Fibroblast of lung (primary cell): Measurements from ENCODE around the gene EPB41. TPM values are rescaled to one million over a fixed set of nuclear protein-coding genes. Genes with fewer than 3 reads are reported as not detected.

Source experiments
- DNase-seq, 2 donors: peaks; one replicate each; pipeline versions ENCODE4 v3.0.0 to v3.0.0-alpha.2; 2010; ENCODE audit warnings: low read depth in 2 of 2
- H2AFZ ChIP-seq: 2 replicates; pipeline ENCODE4 v1.5.1; 2012; ENCODE audit warnings: low read length, control low read depth, inconsistent platforms
- H3K27ac ChIP-seq: 2 replicates; pipeline ENCODE4 v1.5.1; 2011; ENCODE audit warnings: low read length, control low read depth; ENCODE audit not compliant: insufficient read depth
- H3K27me3 ChIP-seq: 2 replicates; pipeline ENCODE4 v1.5.1; 2011; ENCODE audit warnings: mild to moderate bottlenecking, low read length; ENCODE audit not compliant: control insufficient read depth, insufficient read depth
- H3K36me3 ChIP-seq: 2 replicates; pipeline ENCODE4 v1.5.1; 2011; ENCODE audit warnings: low read length; ENCODE audit not compliant: control insufficient read depth, insufficient read depth
- H3K4me1 ChIP-seq: 2 replicates; pipeline ENCODE4 v1.5.1; 2011; ENCODE audit warnings: low read length; ENCODE audit not compliant: control insufficient read depth, insufficient read depth; ENCODE audit errors: extremely low read depth
- H3K4me2 ChIP-seq: 2 replicates; pipeline ENCODE4 v1.5.1; 2011; ENCODE audit warnings: low read length, control low read depth; ENCODE audit not compliant: insufficient read depth; ENCODE audit errors: extremely low read depth
- H3K4me3 ChIP-seq, 4 experiments: fragments of 200-600 bp in 1 of 4; sonication (generic) in 1 of 4; replicated peaks in 1 of 4; 2 replicates each; pipeline ENCODE4 v1.5.1; 2011 to 2016; ENCODE audit warnings: low read length in 4 of 4, low read depth in 3 of 4, mild to moderate bottlenecking in 3 of 4, control low read depth in 2 of 4, inconsistent platforms in 1 of 4, mixed read lengths in 1 of 4; ENCODE audit not compliant: insufficient read depth in 1 of 4; ENCODE audit errors: control extremely low read depth in 1 of 4
- H3K79me2 ChIP-seq: 2 replicates; pipeline ENCODE4 v1.5.1; 2012; ENCODE audit warnings: mild to moderate bottlenecking, low read length, inconsistent platforms; ENCODE audit not compliant: control insufficient read depth, insufficient read depth
- H3K9ac ChIP-seq: 2 replicates; pipeline ENCODE4 v1.5.1; 2011; ENCODE audit warnings: mild to moderate bottlenecking, low read length, control low read depth; ENCODE audit not compliant: insufficient read depth
- H3K9me3 ChIP-seq: 2 replicates; pipeline ENCODE4 v1.5.1; 2012; ENCODE audit warnings: low read depth, low read length; ENCODE audit not compliant: control insufficient read depth, insufficient read depth
- H4K20me1 ChIP-seq: 2 replicates; pipeline ENCODE4 v1.5.1; 2011; ENCODE audit warnings: low read length; ENCODE audit not compliant: control insufficient read depth, insufficient read depth; ENCODE audit errors: extremely low read depth
- CTCF ChIP-seq, 2 donors: IDR thresholded peaks in 1 of 2; conservative IDR thresholded peaks in 1 of 2; 1 replicate in 1 of 2; 2 replicates in 1 of 2; pipeline ENCODE4 v1.5.1; 2011 to 2012; ENCODE audit warnings: low read length in 2 of 2, control low read depth in 1 of 2, inconsistent platforms in 1 of 2, low read depth in 1 of 2, mild to moderate bottlenecking in 1 of 2
- EZH2 ChIP-seq: IDR thresholded peaks from 2 replicates; pipeline ENCODE4 v1.5.1; 2012; ENCODE audit warnings: low read length, control low read depth, mild to moderate bottlenecking; ENCODE audit errors: missing control alignments
- polyA plus RNA-seq, 2 donors: library from polyadenylated mRNA; depleted of rRNA in 1 of 2; stranded (reverse) in 1 of 2; unstranded in 1 of 2; fragments of >200 nt; gene quantifications; 2 replicates each; pipeline ENCODE4 v1.2.1, GENCODE V29; 2011 to 2012; ENCODE audit warnings: missing spikeins in 1 of 2
- total RNA-seq: library from RNA; depleted of rRNA; stranded (reverse); fragments of >200 nt; gene quantifications from 2 replicates; pipeline ENCODE4 v1.2.1, GENCODE V29; 2014

The EPB41 gene
- total and polyA plus RNA-seq, 2 donors (not counting 1 experiment from before 2014, with no cell fraction given): 7.4 to 38.0 TPM

- H3K9ac ChIP-seq: no peak overlapping the region
- DNase-seq: no peak
- H3K27ac ChIP-seq: no peak overlapping the region
- H3K4me1 ChIP-seq: no peaks in the 10 kb centered on the region
- no peak for TF ChIP-seq CTCF (conservative IDR thresholded peaks at IDR 0.05 in 1 of 2, IDR thresholded peaks at IDR 0.05 in 1 of 2; ENCODE audit: low read depth in 1 of 2, low read length in 2 of 2)
- TF ChIP-seq EZH2: no peak
- no peaks in the 10 kb centered on the region for H3K79me2 ChIP-seq
- no peaks in the 10 kb centered on the region for H3K27me3 ChIP-seq
- no peak overlapping the region for H2AFZ ChIP-seq
- no peak overlapping the region for H3K4me3 ChIP-seq
- no peaks in the 10 kb centered on the region for H3K9me3 ChIP-seq
- no peaks in the 10 kb centered on the region for H3K36me3 ChIP-seq
- no peaks in the 10 kb centered on the region for H4K20me1 ChIP-seq
- no peak overlapping the region for H3K4me2 ChIP-seq
Measured at GRCh38 chr1:28933277-28933676, 18.9 kb downstream of the EPB41 start.

- H3K4me1 ChIP-seq: no peaks in the 10 kb centered on the region
Measured at GRCh38 chr1:28933918-28934317, 19.5 kb downstream of the EPB41 start.

GRCh38 chr1:28934676-28935075, 20.3 kb downstream of the EPB41 start:
- Histone ChIP-seq H3K36me3 (no peaks in the 10 kb centered on the region), H3K9ac (no peak overlapping the region), H3K4me3 (no peak overlapping the region), H3K79me2 (no peaks in the 10 kb centered on the region), H3K27ac (no peak overlapping the region), H3K9me3 (no peaks in the 10 kb centered on the region), H4K20me1 (no peaks in the 10 kb centered on the region), H3K4me2 (no peak overlapping the region), H3K27me3 (no peaks in the 10 kb centered on the region), H2AFZ (no peak overlapping the region), H3K4me1 (no peaks in the 10 kb centered on the region)
- DNase-seq: peak in 1 of 2 donors; percentile 17
- TF ChIP-seq CTCF (conservative IDR thresholded peaks at IDR 0.05 in 1 of 2, IDR thresholded peaks at IDR 0.05 in 1 of 2; ENCODE audit: low read depth in 1 of 2, low read length in 2 of 2) (no peak), EZH2 (no peak)

More at GRCh38 chr1:28933918-28934317, 19.5 kb downstream of the EPB41 start:
- TF ChIP-seq EZH2 (no peak), CTCF (conservative IDR thresholded peaks at IDR 0.05 in 1 of 2, IDR thresholded peaks at IDR 0.05 in 1 of 2; ENCODE audit: low read depth in 1 of 2, low read length in 2 of 2) (no peak)
- no peak for DNase-seq
- Histone ChIP-seq H4K20me1 (no peaks in the 10 kb centered on the region), H2AFZ (no peak overlapping the region), H3K9me3 (no peaks in the 10 kb centered on the region), H3K4me3 (no peak overlapping the region), H3K9ac (no peak overlapping the region), H3K27me3 (no peaks in the 10 kb centered on the region), H3K27ac (no peak overlapping the region), H3K4me2 (no peak overlapping the region), H3K36me3 (no peaks in the 10 kb centered on the region), H3K79me2 (no peaks in the 10 kb centered on the region)
